Sigmoid colon (tissue), 4 donors: ENCODE results near the gene WDR62.

Source experiments
- CTCF ChIP-seq, 4 experiments: fragments of 450-650 bp in 3 of 4; fragments of 200-600 bp in 1 of 4; IDR thresholded peaks; one replicate each; pipeline ENCODE4 v1.5.1; 2016 to 2019; ENCODE audit warnings: antibody characterized with exemption in 4 of 4, mild to moderate bottlenecking in 3 of 4, moderate library complexity in 2 of 4
- POLR2AphosphoS5 ChIP-seq, 4 donors: sonication (generic); formaldehyde crosslinking; IDR thresholded peaks; one replicate each; pipeline ENCODE4 v1.6.1; 2017; ENCODE audit warnings: antibody characterized with exemption in 4 of 4

- TF ChIP-seq CTCF (IDR thresholded peaks at IDR 0.05) (no peak), POLR2AphosphoS5 (IDR thresholded peaks at IDR 0.05) (no peak)
These were observed 24.8 kb downstream of the WDR62 start for GRCh38 chr19:36079389-36079945.
